ENCODE results near the gene RAD21L1.
"Not testable (repeated sequence)": the region's sequence is repeated elsewhere in the genome, so short reads cannot be mapped to it uniquely, and the experiment has no call there.

Gene RAD21L1

GRCh38 chr20:1199212-1199873 is 26.5 kb upstream of the RAD21L1 start:
- no peak for DNase-seq (ENCODE audit: low read depth in 2 of 2, low spot score in 1 of 2)

GRCh38 chr20:1199964-1200363 is 25.9 kb upstream of the RAD21L1 start:
- DNase-seq (ENCODE audit: low read depth in 2 of 2, low spot score in 1 of 2), result no peak

GRCh38 chr20:1202762-1203504 is 22.9 kb upstream of the RAD21L1 start, which contains the start of gene C20orf202:
Gene C20orf202 (plus strand): TSS chr20:1203454. CDS start chr20:1203586, 132 bp downstream.
- no peak for DNase-seq (ENCODE audit: low read depth in 2 of 2, low spot score in 1 of 2)

- no peak for DNase-seq (ENCODE audit: low read depth in 2 of 2, low spot score in 1 of 2)
Observed at GRCh38 chr20:1203630-1204029, 22.2 kb upstream of the RAD21L1 start.

- no peak for DNase-seq (ENCODE audit: low read depth in 2 of 2, low spot score in 1 of 2)
Observed at GRCh38 chr20:1204113-1204512, 21.7 kb upstream of the RAD21L1 start.

GRCh38 chr20:1204576-1204975 is 21.3 kb upstream of the RAD21L1 start:
- DNase-seq (ENCODE audit: low read depth in 2 of 2, low spot score in 1 of 2), result no peak

GRCh38 chr20:1205802-1206201 is 20.0 kb upstream of the RAD21L1 start:
- no peak for DNase-seq (ENCODE audit: low read depth in 2 of 2, low spot score in 1 of 2)

GRCh38 chr20:1206366-1207148 is 19.3 kb upstream of the RAD21L1 start:
- no peak for DNase-seq (ENCODE audit: low read depth in 2 of 2, low spot score in 1 of 2)

GRCh38 chr20:1207293-1207878 is 18.5 kb upstream of the RAD21L1 start:
- no peak for DNase-seq (ENCODE audit: low read depth in 2 of 2, low spot score in 1 of 2)

- no peak for DNase-seq (ENCODE audit: low read depth in 2 of 2, low spot score in 1 of 2)
Observed at GRCh38 chr20:1209447-1210387, 16.1 kb upstream of the RAD21L1 start.

- DNase-seq (ENCODE audit: low read depth in 2 of 2, low spot score in 1 of 2), result no peak
Observed at GRCh38 chr20:1210501-1210900, 15.3 kb upstream of the RAD21L1 start.

- no peak for DNase-seq (ENCODE audit: low read depth in 2 of 2, low spot score in 1 of 2)
Observed at GRCh38 chr20:1212023-1212422, 13.8 kb upstream of the RAD21L1 start.

- peak in 1 of 2 donors; percentile 35 for DNase-seq (ENCODE audit: low read depth in 2 of 2, low spot score in 1 of 2)
Observed at GRCh38 chr20:1212607-1213396, 13.0 kb upstream of the RAD21L1 start.

GRCh38 chr20:1214838-1215261 is 11.0 kb upstream of the RAD21L1 start:
- DNase-seq (ENCODE audit: low read depth in 2 of 2, low spot score in 1 of 2), result no peak

GRCh38 chr20:1215386-1216170 is 10.3 kb upstream of the RAD21L1 start:
- DNase-seq (ENCODE audit: low read depth in 2 of 2, low spot score in 1 of 2), result no peak

- not testable (repeated sequence) for DNase-seq (ENCODE audit: low read depth in 2 of 2, low spot score in 1 of 2)
Observed at GRCh38 chr20:1216527-1217427, 9.1 kb upstream of the RAD21L1 start.

GRCh38 chr20:1222750-1223149 is 3.1 kb upstream of the RAD21L1 start:
- DNase-seq (ENCODE audit: low read depth in 2 of 2, low spot score in 1 of 2), result not testable (repeated sequence)
